Adrenal gland (tissue), 12 donors: ENCODE results near the gene GPR152. TPM values are rescaled to one million over a fixed set of nuclear protein-coding genes. Genes with fewer than 3 reads are reported as not detected.

Source experiments
- DNase-seq, 7 donors: peaks; one replicate each; pipeline ENCODE4 v3.0.0-alpha.2; 2019 to 2020
- H3K27ac ChIP-seq, 5 donors: fragments of 200-600 bp; sonication (generic) in 4 of 5; 1 replicate in 3 of 5; 2 replicates in 2 of 5; pipeline versions ENCODE4 v1.5.1 to v1.8.0; 2016 to 2020; ENCODE audit warnings: mild to moderate bottlenecking in 1 of 5
- H3K27me3 ChIP-seq: fragments of 200-600 bp; 2 replicates; pipeline ENCODE4 v1.8.0; 2021
- H3K36me3 ChIP-seq, 2 donors: fragments of 200-600 bp; replicated peaks in 1 of 2; 1 replicate in 1 of 2; 2 replicates in 1 of 2; pipeline versions ENCODE4 v1.5.1 to v1.8.0; 2018 to 2022
- H3K4me1 ChIP-seq, 2 donors: fragments of 200-600 bp; replicated peaks in 1 of 2; 1 replicate in 1 of 2; 2 replicates in 1 of 2; pipeline versions ENCODE4 v1.5.1 to v1.8.0; 2018 to 2021
- H3K4me3 ChIP-seq, 4 donors: fragments of 200-600 bp; sonication (generic) in 3 of 4; one replicate each; pipeline ENCODE4 v1.5.1; 2016 to 2018
- H3K9me3 ChIP-seq, 3 donors: fragments of 200-600 bp; sonication (generic) in 1 of 3; replicated peaks in 1 of 3; 1 replicate in 2 of 3; 2 replicates in 1 of 3; pipeline versions ENCODE4 v1.5.1 to v1.8.0; 2016 to 2021
- CTCF ChIP-seq, 6 experiments: fragments of 450-650 bp in 4 of 6; fragments of 200-600 bp in 2 of 6; sonication (generic) in 1 of 6; IDR thresholded peaks; 1 replicate in 5 of 6; 2 replicates in 1 of 6; pipeline versions ENCODE4 v1.5.1 to v1.8.0; 2016 to 2021; ENCODE audit warnings: antibody characterized with exemption in 6 of 6, mild to moderate bottlenecking in 2 of 6, moderate library complexity in 1 of 6
- POLR2A ChIP-seq, 2 donors: fragments of 450-650 bp; IDR thresholded peaks; one replicate each; pipeline ENCODE4 v1.6.1; 2017; ENCODE audit warnings: antibody characterized with exemption in 2 of 2, mild to moderate bottlenecking in 2 of 2, moderate library complexity in 1 of 2
- WGBS, 4 donors: extraction: QIAGEN DNeasy Blood & Tissue Kit in 2 of 4; methylation state at CpG; one replicate each; pipeline versions ENCODE4 v1.1.5 to v1.1.7; 2013 to 2017; 5-methylcytosine and 5-hydroxymethylcytosine counted together
- intact Hi-C, 2 donors: fragments of 100-400 bp; cut with DNase I; formaldehyde crosslinking; loops; one replicate each; pipeline versions ENCODE4 v1.14.1 to v1.15.0; 2022 to 2023
- polyA plus RNA-seq, 3 donors: library from polyadenylated mRNA; stranded (reverse); fragments of 200-250 nt in 2 of 3; fragments of 350-450 nt in 1 of 3; fragmentation: Illumina TruSeq in 1 of 3; extraction: RNeasy Lipid Tissue Mini Kit (QIAGEN cat#74804) in 1 of 3; gene quantifications; one replicate each; pipeline ENCODE4 v1.2.3, GENCODE V29; 2013 to 2014
- total RNA-seq, 9 donors: library from RNA; depleted of rRNA in 4 of 9; stranded (reverse); fragments of >200 nt in 4 of 9; fragments of 120-200 nt in 1 of 9; fragmentation: NEBNext Ultra II Directional in 1 of 9; extraction: Animal tissue kit (Norgen Biotek cat#: 25700) in 1 of 9; gene quantifications; one replicate each; pipeline versions ENCODE4 v1.1.0 to v1.2.4, GENCODE V29; 2013 to 2023
- donor health status: healthy with polysubstance abuse.
- donor health status: Bipolar disorder and iron deficiency.
- donor health status: DM: yes; HTN: yes; CAD: no.
- donor health status: DM: no; HTN: no; CAD: no.
- donor health status: DM: no; HTN: no; CAD: no.
- donor health status: DM: yes; HTN: yes; CAD: no.

The GPR152 gene
- total and polyA plus RNA-seq, 12 donors: 0.18 TPM; not detected in 11

- WGBS, 4 donors: 80 to 85% (median 83%) methylated on average over 14 to 41 of the region's 41 CpGs
- Histone ChIP-seq H3K9me3 (no peaks in the 10 kb centered on the region), H3K27me3 (no peaks in the 10 kb centered on the region), H3K36me3 (peaks cover 0 to 58% of the 10 kb centered on the region in 2 donors), H3K4me1 (peaks cover 0 to 24% of the 10 kb centered on the region in 2 donors), H3K27ac (peak overlapping the region in 1 of 5 donors; percentile 14), H3K4me3 (no peak overlapping the region)
- TF ChIP-seq POLR2A (IDR thresholded peaks at IDR 0.05) (no peak), CTCF (IDR thresholded peaks at IDR 0.05) (no peak)
- intact Hi-C loops: no loop called here
- DNase-seq: no peak
Measured at GRCh38 chr11:67438158-67438902, 14.2 kb downstream of the GPR152 start.

- H3K36me3 ChIP-seq: peaks cover 0 to 63% of the 10 kb centered on the region in 2 donors
- H3K4me1 ChIP-seq: peaks cover 0 to 22% of the 10 kb centered on the region in 2 donors
- intact Hi-C loops: no loop called here
- no peak for TF ChIP-seq POLR2A (IDR thresholded peaks at IDR 0.05)
- no peak for TF ChIP-seq CTCF (IDR thresholded peaks at IDR 0.05)
- no peaks in the 10 kb centered on the region for H3K27me3 ChIP-seq
- no peak for DNase-seq
- H3K4me3 ChIP-seq: no peak overlapping the region
- 57 to 74% (median 71%) methylated on average over 2 to 3 of the region's 3 CpGs for WGBS, 4 donors
- H3K9me3 ChIP-seq: no peaks in the 10 kb centered on the region
- no peak overlapping the region for H3K27ac ChIP-seq
Measured at GRCh38 chr11:67437809-67438157, 14.7 kb downstream of the GPR152 start.

- H3K4me3 ChIP-seq: no peak within 1 kb of the TSS
- WGBS, 4 donors: 68 to 90% (median 77%) methylated on average over 4 to 26 of the region's 26 CpGs
- no peak for TF ChIP-seq CTCF (IDR thresholded peaks at IDR 0.05)
- intact Hi-C loops: no loop called here
- H3K4me1 ChIP-seq: peaks cover 0 to 17% of the 10 kb centered on the region in 2 donors
- no peak for DNase-seq
- peaks cover 0 to 68% of the 10 kb centered on the region in 2 donors for H3K36me3 ChIP-seq
- no peaks in the 10 kb centered on the region for H3K27me3 ChIP-seq
- H3K9me3 ChIP-seq: no peaks in the 10 kb centered on the region
- H3K27ac ChIP-seq: peak within 1 kb of the TSS in 2 of 5 donors; percentile 71 to 76
Measured at GRCh38 chr11:67437082-67437808, 15.3 kb downstream of the GPR152 start, which contains the start of gene PTPRCAP. PTPRCAP (minus strand) TSS chr11:67437682; CDS start chr11:67437619, 63 bp downstream.

- Histone ChIP-seq H3K9me3 (no peaks in the 10 kb centered on the region), H3K4me3 (no peak overlapping the region), H3K27me3 (no peaks in the 10 kb centered on the region), H3K27ac (peak overlapping the region in 2 of 5 donors; percentile 71 to 76), H3K36me3 (peaks cover 0 to 70% of the 10 kb centered on the region in 2 donors), H3K4me1 (peaks cover 0 to 16% of the 10 kb centered on the region in 2 donors)
- peak in 2 of 7 donors; percentile 37 to 62 for DNase-seq
- 55 to 57% (median 56%) methylated on average over 6 of the region's 6 CpGs for WGBS, 4 donors
- intact Hi-C loops: no loop called here
- TF ChIP-seq POLR2A (IDR thresholded peaks at IDR 0.05): no peak
- no peak for TF ChIP-seq CTCF (IDR thresholded peaks at IDR 0.05)
Measured at GRCh38 chr11:67436459-67437081, 16.0 kb downstream of the GPR152 start.
